IMR-90 (cell line): ENCODE results near the gene SLC5A10. TPM values are rescaled to one million over a fixed set of nuclear protein-coding genes. Genes with fewer than 3 reads are reported as not detected.

Source experiments
- ATAC-seq: fragments of 200-7000 bp; cut with Tn5 transposase; 2 replicates; pipeline ENCODE4 v1.9.1; 2020; ENCODE audit warnings: low read depth, mild to moderate bottlenecking, moderate library complexity
- BruUV-seq: library from RNA; stranded (reverse); fragments of 400-500 nt; replicated peaks from 2 replicates; lab custom pipeline; 2021; lab: Mats Ljungman, UMichigan
- CTCF ChIA-PET: fragments of 300-600 bp; formaldehyde crosslinking; extraction: SDS; loops from one replicate; lab custom pipeline; 2021; ENCODE audit warnings: antibody characterized with exemption; lab: Yijun Ruan, JAX
- POLR2A ChIA-PET: fragments of 300-600 bp; sonication (Branson Sonifier 250); formaldehyde crosslinking; loops from one replicate; lab custom pipeline; 2022; ENCODE audit warnings: antibody characterized with exemption; ENCODE audit not compliant: unreplicated experiment; lab: Charles Lee
- DNase-seq: peaks from one replicate; pipeline ENCODE4 v3.0.0; 2013
- H2AFZ ChIP-seq: replicated peaks from 2 replicates; pipeline ENCODE3; 2013; ENCODE audit warnings: low read length, mild to moderate bottlenecking; ENCODE audit not compliant: poor library complexity
- H2AK5ac ChIP-seq: 2 replicates; pipeline ENCODE4 v1.6.1; 2013; ENCODE audit warnings: low read depth, low read length, inconsistent platforms
- H2AK9ac ChIP-seq: replicated peaks from 2 replicates; pipeline ENCODE3; 2013; ENCODE audit warnings: mild to moderate bottlenecking, low read depth, low read length, moderate library complexity; ENCODE audit not compliant: poor library complexity
- H2BK120ac ChIP-seq: 2 replicates; pipeline ENCODE4 v1.6.1; 2013; ENCODE audit warnings: low read depth, low read length, inconsistent platforms
- H2BK15ac ChIP-seq: 3 replicates; pipeline ENCODE4 v1.6.1; 2013; ENCODE audit warnings: low read depth, low read length, inconsistent platforms
- H2BK20ac ChIP-seq: 2 replicates; pipeline ENCODE4 v1.6.1; 2013; ENCODE audit warnings: low read depth, mild to moderate bottlenecking, inconsistent platforms, low read length, moderate library complexity
- H2BK5ac ChIP-seq: 2 replicates; pipeline ENCODE4 v1.6.1; 2013; ENCODE audit warnings: mild to moderate bottlenecking, low read depth, low read length, inconsistent platforms; ENCODE audit not compliant: poor library complexity, severe bottlenecking
- H3K14ac ChIP-seq: replicated peaks from 2 replicates; pipeline ENCODE4 v1.6.1; 2013; ENCODE audit warnings: low read depth, low read length, inconsistent platforms
- H3K18ac ChIP-seq: 2 replicates; pipeline ENCODE4 v1.6.1; 2013; ENCODE audit warnings: low read depth, low read length, control low read depth
- H3K23ac ChIP-seq: 2 replicates; pipeline ENCODE4 v1.6.1; 2013; ENCODE audit warnings: low read depth, low read length, inconsistent platforms
- H3K27ac ChIP-seq: 2 replicates; pipeline ENCODE4 v1.5.1; 2013; ENCODE audit warnings: mild to moderate bottlenecking, control low read depth, low read length; ENCODE audit not compliant: insufficient read depth
- H3K27me3 ChIP-seq: 2 replicates; pipeline ENCODE4 v1.6.1; 2013; ENCODE audit warnings: low read length; ENCODE audit not compliant: control insufficient read depth, insufficient read depth
- H3K36me3 ChIP-seq: 2 replicates; pipeline ENCODE4 v1.6.1; 2013; ENCODE audit warnings: low read length, mixed read lengths; ENCODE audit not compliant: control insufficient read depth, insufficient read depth
- H3K4ac ChIP-seq: 2 replicates; pipeline ENCODE4 v1.6.1; 2013; ENCODE audit warnings: low read depth, low read length, inconsistent platforms
- H3K4me1 ChIP-seq: 2 replicates; pipeline ENCODE4 v1.6.1; 2013; ENCODE audit warnings: low read length, mixed read lengths; ENCODE audit not compliant: control insufficient read depth, insufficient read depth
- H3K4me2 ChIP-seq: 2 replicates; pipeline ENCODE4 v1.6.1; 2013; ENCODE audit warnings: low read depth, mild to moderate bottlenecking, control low read depth, low read length, moderate library complexity
- H3K4me3 ChIP-seq: 2 replicates; pipeline ENCODE4 v1.5.1; 2013; ENCODE audit warnings: low read depth, mild to moderate bottlenecking, control low read depth, low read length, moderate library complexity; ENCODE audit not compliant: insufficient read depth
- H3K56ac ChIP-seq: 2 replicates; pipeline ENCODE4 v1.6.1; 2013; ENCODE audit warnings: low read length, inconsistent platforms; ENCODE audit not compliant: insufficient read depth; ENCODE audit errors: extremely low read depth
- H3K79me1 ChIP-seq, 2 experiments: 2 replicates each; pipeline ENCODE4 v1.6.1; 2013; ENCODE audit warnings: low read length in 2 of 2, inconsistent platforms in 1 of 2, low read depth in 1 of 2
- H3K9ac ChIP-seq: 2 replicates; pipeline ENCODE4 v1.6.1; 2013; ENCODE audit warnings: low read depth, low read length, control low read depth
- H3K9me1 ChIP-seq: 2 replicates; pipeline ENCODE4 v1.6.1; 2013; ENCODE audit warnings: low read length, inconsistent platforms; ENCODE audit not compliant: insufficient read depth
- H3K9me3 ChIP-seq: 2 replicates; pipeline ENCODE4 v1.6.1; 2013; ENCODE audit warnings: low read length; ENCODE audit not compliant: control insufficient read depth, insufficient read depth
- H4K20me1 ChIP-seq: 2 replicates; pipeline ENCODE4 v1.6.1; 2013; ENCODE audit warnings: low read length, inconsistent platforms; ENCODE audit not compliant: insufficient read depth
- H4K5ac ChIP-seq: 2 replicates; pipeline ENCODE4 v1.6.1; 2013; ENCODE audit warnings: mild to moderate bottlenecking, low read depth, low read length, control low read depth
- H4K8ac ChIP-seq, 2 experiments: 2 replicates each; pipeline ENCODE4 v1.6.1; 2013; ENCODE audit warnings: low read depth in 2 of 2, low read length in 2 of 2, control low read depth in 1 of 2, inconsistent platforms in 1 of 2
- H4K91ac ChIP-seq: 2 replicates; pipeline ENCODE4 v1.6.1; 2013; ENCODE audit warnings: low read depth, low read length, inconsistent platforms; ENCODE audit not compliant: insufficient read depth
- BHLHE40 ChIP-seq: fragments of 150-350 bp; IDR thresholded peaks from 2 replicates; pipeline ENCODE4 v1.6.1; 2016; ENCODE audit warnings: mild to moderate bottlenecking, low read depth, low read length
- CEBPB ChIP-seq: IDR thresholded peaks from 2 replicates; pipeline ENCODE4 v1.6.1; 2012; ENCODE audit warnings: low read depth, low read length, improper control_type of control experiment
- CHD1 ChIP-seq: IDR thresholded peaks from 2 replicates; pipeline ENCODE4 v1.6.1; 2012; ENCODE audit warnings: low read depth, low read length, improper control_type of control experiment
- CTCF ChIP-seq: conservative IDR thresholded peaks from 2 replicates; pipeline ENCODE4 v1.5.1; 2012; ENCODE audit warnings: mild to moderate bottlenecking, low read depth, low read length, improper control_type of control experiment
- FOS ChIP-seq: fragments of 150-350 bp; IDR thresholded peaks from 2 replicates; pipeline ENCODE4 v1.6.1; 2016; ENCODE audit warnings: low read depth, low read length
- MAFK ChIP-seq: IDR thresholded peaks from 2 replicates; pipeline ENCODE4 v1.6.1; 2012; ENCODE audit warnings: low read depth, low read length, improper control_type of control experiment
- MAZ ChIP-seq: IDR thresholded peaks from 2 replicates; pipeline ENCODE4 v1.6.1; 2012; ENCODE audit warnings: low read depth, mild to moderate bottlenecking, low read length, improper control_type of control experiment, moderate library complexity, borderline replicate concordance
- NFE2L2 ChIP-seq: fragments of 150-350 bp; IDR thresholded peaks from 2 replicates; pipeline ENCODE4 v1.6.1; 2016; ENCODE audit warnings: low read depth, mild to moderate bottlenecking, low read length
- RAD21 ChIP-seq: IDR thresholded peaks from 2 replicates; pipeline ENCODE4 v1.6.1; 2012; ENCODE audit warnings: low read length, improper control_type of control experiment
- RFX5 ChIP-seq: IDR thresholded peaks from 2 replicates; pipeline ENCODE4 v1.8.0; 2012; ENCODE audit warnings: low read depth, mild to moderate bottlenecking, low read length, moderate library complexity
- SMC3 ChIP-seq: fragments of 150-350 bp; IDR thresholded peaks from 2 replicates; pipeline ENCODE4 v1.6.1; 2016; ENCODE audit warnings: low read depth, mild to moderate bottlenecking, antibody characterized with exemption, low read length, moderate library complexity
- WGBS, 2 experiments: methylation state at CpG; one replicate each; pipeline versions ENCODE4 v1.1.5 to v1.1.7; 2013; ENCODE audit warnings: missing lambda C conversion rate in 2 of 2; ENCODE audit not compliant: insufficient read length in 1 of 2; ENCODE audit errors: extremely low coverage in 2 of 2; 5-methylcytosine and 5-hydroxymethylcytosine counted together
- dilution Hi-C: fragments of 300-500 bp; cut with HindIII; formaldehyde crosslinking; loops from one replicate; pipeline ENCODE4 v1.14.3; 2018; ENCODE audit warnings: low sequenced_read_pairs; ENCODE audit not compliant: unreplicated experiment
- in situ Hi-C: fragments of 300-500 bp; cut with MboI; formaldehyde crosslinking; loops from 3 replicates; pipeline ENCODE4 v1.14.3; 2019; ENCODE audit warnings: low sequenced_read_pairs, inconsistent platforms, mixed read lengths
- intact Hi-C: fragments of 100-400 bp; cut with micrococcal nuclease; formaldehyde crosslinking; loops from 2 replicates; pipeline ENCODE4 v1.10.0; 2022
- polyA plus RNA-seq, 3 experiments: library from polyadenylated mRNA; depleted of rRNA; stranded (reverse); fragments of >200 nt; gene quantifications; 2 replicates each; pipeline ENCODE4 v1.2.3, GENCODE V29; 2012; ENCODE audit warnings: low replicate concordance in 1 of 3
- total RNA-seq: library from RNA; depleted of rRNA; stranded (reverse); fragments of >200 nt; gene quantifications from 2 replicates; pipeline ENCODE4 v1.2.3, GENCODE V29; 2012
- TF ChIP-seq, protein P1 (sequence below): fragments of 150-350 bp; IDR thresholded peaks from 2 replicates; pipeline ENCODE4 v1.6.1; 2017; ENCODE audit warnings: mild to moderate bottlenecking, antibody characterized with exemption, low read length, low read depth
- TF ChIP-seq, protein P2 (sequence below): fragments of 150-350 bp; IDR thresholded peaks from 2 replicates; pipeline ENCODE4 v1.6.1; 2016; ENCODE audit warnings: low read depth, mild to moderate bottlenecking, low read length, moderate library complexity, borderline replicate concordance

SLC5A10 gene
- total and polyA plus RNA-seq, 2 of the 4 experiments (the other 2 are of a cell fraction), result not detected

GRCh38 chr17:19022747-19023146 lies 70.8 kb downstream of the SLC5A10 start:
- Histone ChIP-seq H4K91ac (no peak overlapping the region), H3K4ac (no peak overlapping the region), H3K23ac (no peak overlapping the region), H3K14ac (no peak overlapping the region), H2BK120ac (no peak overlapping the region), H3K18ac (no peak overlapping the region), H2AFZ (no peak overlapping the region), H2AK9ac (no peak overlapping the region), H3K9me3 (no peaks in the 10 kb centered on the region), H3K4me2 (no peak overlapping the region), H3K36me3 (no peaks in the 10 kb centered on the region), H2BK15ac (no peak overlapping the region), H3K9ac (no peak overlapping the region), H4K8ac (no peak overlapping the region), H3K79me1 (no peaks in the 10 kb centered on the region), H3K4me3 (no peak overlapping the region), H3K9me1 (peaks cover 5% of the 10 kb centered on the region; the same call in 1 of the 2 replicates), H4K5ac (no peak overlapping the region), H2BK20ac (no peak overlapping the region), H2BK5ac (no peak overlapping the region), H4K20me1 (no peaks in the 10 kb centered on the region), H3K27ac (no peak overlapping the region), H3K56ac (no peak overlapping the region), H3K4me1 (no peaks in the 10 kb centered on the region), H2AK5ac (no peak overlapping the region), H3K27me3 (no peaks in the 10 kb centered on the region; the same call in 1 of the 2 replicates)
- intact Hi-C loops, result no loop called here
- BruUV-seq, result no TSS peak
- ChIA-PET CTCF (no interaction called here), POLR2A (no interaction called here)
- dilution Hi-C loops, result no loop called here
- ATAC-seq (no peak), DNase-seq (no peak)
- TF ChIP-seq, protein P1, sequence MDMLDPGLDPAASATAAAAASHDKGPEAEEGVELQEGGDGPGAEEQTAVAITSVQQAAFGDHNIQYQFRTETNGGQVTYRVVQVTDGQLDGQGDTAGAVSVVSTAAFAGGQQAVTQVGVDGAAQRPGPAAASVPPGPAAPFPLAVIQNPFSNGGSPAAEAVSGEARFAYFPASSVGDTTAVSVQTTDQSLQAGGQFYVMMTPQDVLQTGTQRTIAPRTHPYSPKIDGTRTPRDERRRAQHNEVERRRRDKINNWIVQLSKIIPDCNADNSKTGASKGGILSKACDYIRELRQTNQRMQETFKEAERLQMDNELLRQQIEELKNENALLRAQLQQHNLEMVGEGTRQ, result no peak
- TF ChIP-seq RFX5 (no peak), RAD21 (no peak), MAFK (no peak), MAZ (no peak), FOS (no peak), CEBPB (no peak), BHLHE40 (no peak), CTCF (no peak), SMC3 (no peak), NFE2L2 (no peak), CHD1 (no peak)
- TF ChIP-seq, protein P2, sequence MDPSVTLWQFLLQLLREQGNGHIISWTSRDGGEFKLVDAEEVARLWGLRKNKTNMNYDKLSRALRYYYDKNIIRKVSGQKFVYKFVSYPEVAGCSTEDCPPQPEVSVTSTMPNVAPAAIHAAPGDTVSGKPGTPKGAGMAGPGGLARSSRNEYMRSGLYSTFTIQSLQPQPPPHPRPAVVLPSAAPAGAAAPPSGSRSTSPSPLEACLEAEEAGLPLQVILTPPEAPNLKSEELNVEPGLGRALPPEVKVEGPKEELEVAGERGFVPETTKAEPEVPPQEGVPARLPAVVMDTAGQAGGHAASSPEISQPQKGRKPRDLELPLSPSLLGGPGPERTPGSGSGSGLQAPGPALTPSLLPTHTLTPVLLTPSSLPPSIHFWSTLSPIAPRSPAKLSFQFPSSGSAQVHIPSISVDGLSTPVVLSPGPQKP, result no peak
- no CpG with 5 or more reads among the region's 6 CpGs for WGBS, 2 experiments
- in situ Hi-C loops, result no loop called here
